ENCODE data around the gene GDPGP1.

GRCh38 chr15:90259524-90259923 is 25.5 kb downstream of the GDPGP1 start:
- no peak for TF ChIP-seq CTCF (optimal IDR thresholded peaks at IDR 0.05 in 1 of 3, IDR thresholded peaks at IDR 0.05 in 1 of 3, conservative IDR thresholded peaks at IDR 0.05 in 1 of 3; ENCODE audit: extremely low read depth in 1 of 3, insufficient read depth in 2 of 3, low read length in 3 of 3)
- no peak for TF ChIP-seq EZH2 (IDR thresholded peaks at IDR 0.05; ENCODE audit: low read length)

Data from keratinocyte (primary cell).